Endodermal cell (in vitro differentiated cells): ENCODE measurements around the gene UGDH. TPM values are rescaled to one million over a fixed set of nuclear protein-coding genes. Genes with fewer than 3 reads are reported as not detected.

Source experiments
- DNase-seq: peaks from one replicate; pipeline ENCODE4 v3.0.0-alpha.2; 2017
- H3K27ac ChIP-seq: 2 replicates; pipeline ENCODE4 v1.5.1; 2013; ENCODE audit warnings: mild to moderate bottlenecking, low read depth, low read length, moderate library complexity
- H3K27me3 ChIP-seq: 2 replicates; pipeline ENCODE4 v1.6.1; 2013; ENCODE audit warnings: mild to moderate bottlenecking, low read length, moderate library complexity; ENCODE audit not compliant: insufficient read depth, control insufficient read depth, poor library complexity, severe bottlenecking
- H3K36me3 ChIP-seq: 2 replicates; pipeline ENCODE4 v1.7.0; 2013; ENCODE audit warnings: mild to moderate bottlenecking, low read length, moderate library complexity; ENCODE audit not compliant: control insufficient read depth, insufficient read depth
- H3K4me1 ChIP-seq: one replicate; pipeline ENCODE4 v1.7.0; 2013; ENCODE audit warnings: low read length; ENCODE audit not compliant: control insufficient read depth, insufficient read depth
- H3K4me3 ChIP-seq: 2 replicates; pipeline ENCODE4 v1.5.1; 2013; ENCODE audit warnings: mild to moderate bottlenecking, low read length, moderate library complexity
- H3K9ac ChIP-seq: 2 replicates; pipeline ENCODE4 v1.6.1; 2013; ENCODE audit warnings: mild to moderate bottlenecking, low read length, moderate library complexity; ENCODE audit not compliant: poor library complexity, severe bottlenecking; ENCODE audit errors: extremely low read depth
- H3K9me3 ChIP-seq: 2 replicates; pipeline ENCODE4 v1.6.1; 2013; ENCODE audit warnings: mild to moderate bottlenecking, low read length, moderate library complexity; ENCODE audit not compliant: control insufficient read depth
- H3K27ac Mint-ChIP-seq: 2 replicates; pipeline ENCODE4 v1.8.0; 2020; ENCODE audit warnings: mixed read lengths
- H3K27me3 Mint-ChIP-seq: 2 replicates; pipeline ENCODE4 v1.8.0; 2021; ENCODE audit warnings: mild to moderate bottlenecking, mixed read lengths; ENCODE audit not compliant: insufficient read depth
- H3K36me3 Mint-ChIP-seq: 2 replicates; pipeline ENCODE4 v1.8.0; 2020; ENCODE audit warnings: low read depth, mixed read lengths
- H3K4me1 Mint-ChIP-seq: 2 replicates; pipeline ENCODE4 v1.8.0; 2020; ENCODE audit warnings: mixed read lengths
- H3K4me3 Mint-ChIP-seq: 2 replicates; pipeline ENCODE4 v1.8.0; 2020; ENCODE audit warnings: mild to moderate bottlenecking, moderate library complexity, mixed read lengths
- H3K9me3 Mint-ChIP-seq: 2 replicates; pipeline ENCODE4 v1.8.0; 2020; ENCODE audit warnings: mild to moderate bottlenecking, mixed read lengths
- WGBS, 2 experiments: methylation state at CpG; one replicate each; pipeline versions ENCODE4 v1.1.5 to v1.1.7; 2013; ENCODE audit warnings: missing lambda C conversion rate in 2 of 2, mixed read lengths in 1 of 2; ENCODE audit not compliant: insufficient coverage in 1 of 2, insufficient read length in 1 of 2; 5-methylcytosine and 5-hydroxymethylcytosine counted together
- total RNA-seq, 2 donors: library from RNA; stranded (reverse); fragmentation: NEBNext Ultra II Directional in 1 of 2; extraction: Animal tissue kit (Norgen Biotek cat#: 25700) in 1 of 2; gene quantifications; 2 replicates in 1 of 2; 3 replicates in 1 of 2; pipeline ENCODE4 v1.2.1, GENCODE V29; 2021
- TF ChIP-seq, protein P1 (sequence below): fragments of 200-600 bp; sonication (generic); conservative IDR thresholded peaks from 2 replicates; pipeline ENCODE4 v1.5.0; 2021; ENCODE audit warnings: antibody characterized with exemption, mild to moderate bottlenecking

Gene UGDH
- total RNA-seq, 2 donors from 2014 or later = 137 to 141 TPM

DNA sequence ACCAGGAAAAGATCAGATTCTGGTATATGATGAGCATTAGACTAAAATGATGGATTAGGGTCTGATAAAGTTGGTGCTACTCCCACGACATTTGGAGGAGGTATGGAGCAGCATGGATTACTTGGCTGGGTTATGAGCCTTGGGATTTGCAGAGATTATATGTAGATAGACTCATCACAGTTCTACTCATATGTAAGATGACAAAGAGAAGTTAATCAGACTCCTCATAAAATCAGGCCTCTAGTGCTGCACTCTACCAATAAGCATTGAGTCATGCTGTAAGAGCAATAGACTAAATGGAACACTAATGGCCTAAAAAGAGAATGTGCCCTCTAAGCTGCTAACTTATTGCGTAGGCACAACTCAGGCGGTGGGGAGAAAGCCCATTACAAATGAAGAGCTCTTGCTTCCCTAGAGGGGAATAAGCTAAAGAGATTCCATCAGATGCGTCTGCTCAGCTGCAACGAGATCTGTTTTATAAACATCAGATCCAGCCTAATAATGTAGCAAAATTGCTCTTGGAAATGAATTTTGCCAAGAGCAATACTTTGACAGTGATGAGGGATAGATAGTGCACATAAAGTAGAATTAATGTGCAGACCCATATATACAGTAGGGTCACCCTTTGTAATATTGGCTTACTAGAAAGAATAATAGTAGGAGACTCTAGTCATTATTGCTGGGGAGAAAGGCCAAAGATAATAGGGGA is 50.9 kb downstream of the UGDH start:
- TF ChIP-seq, protein P1, sequence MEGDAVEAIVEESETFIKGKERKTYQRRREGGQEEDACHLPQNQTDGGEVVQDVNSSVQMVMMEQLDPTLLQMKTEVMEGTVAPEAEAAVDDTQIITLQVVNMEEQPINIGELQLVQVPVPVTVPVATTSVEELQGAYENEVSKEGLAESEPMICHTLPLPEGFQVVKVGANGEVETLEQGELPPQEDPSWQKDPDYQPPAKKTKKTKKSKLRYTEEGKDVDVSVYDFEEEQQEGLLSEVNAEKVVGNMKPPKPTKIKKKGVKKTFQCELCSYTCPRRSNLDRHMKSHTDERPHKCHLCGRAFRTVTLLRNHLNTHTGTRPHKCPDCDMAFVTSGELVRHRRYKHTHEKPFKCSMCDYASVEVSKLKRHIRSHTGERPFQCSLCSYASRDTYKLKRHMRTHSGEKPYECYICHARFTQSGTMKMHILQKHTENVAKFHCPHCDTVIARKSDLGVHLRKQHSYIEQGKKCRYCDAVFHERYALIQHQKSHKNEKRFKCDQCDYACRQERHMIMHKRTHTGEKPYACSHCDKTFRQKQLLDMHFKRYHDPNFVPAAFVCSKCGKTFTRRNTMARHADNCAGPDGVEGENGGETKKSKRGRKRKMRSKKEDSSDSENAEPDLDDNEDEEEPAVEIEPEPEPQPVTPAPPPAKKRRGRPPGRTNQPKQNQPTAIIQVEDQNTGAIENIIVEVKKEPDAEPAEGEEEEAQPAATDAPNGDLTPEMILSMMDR = no peak
- Histone ChIP-seq H3K4me1 (no peaks in the 10 kb centered on the region), H3K27ac (no peak overlapping the region), H3K9me3 (no peaks in the 10 kb centered on the region), H3K27me3 (no peaks in the 10 kb centered on the region), H3K9ac (no peak overlapping the region), H3K36me3 (peaks cover 23% of the 10 kb centered on the region), H3K4me3 (no peak overlapping the region)
- no peak overlapping the region for H3K27ac Mint-ChIP-seq
- no peaks in the 10 kb centered on the region for H3K4me1 Mint-ChIP-seq
- H3K9me3 Mint-ChIP-seq = no peaks in the 10 kb centered on the region
- 97 to 100% methylated on average over 4 to 5 of the region's 5 CpGs for WGBS, 2 experiments
- H3K36me3 Mint-ChIP-seq = peaks cover 18% of the 10 kb centered on the region
- no peak overlapping the region for H3K4me3 Mint-ChIP-seq
- H3K27me3 Mint-ChIP-seq = no peaks in the 10 kb centered on the region
- no peak for DNase-seq

DNA sequence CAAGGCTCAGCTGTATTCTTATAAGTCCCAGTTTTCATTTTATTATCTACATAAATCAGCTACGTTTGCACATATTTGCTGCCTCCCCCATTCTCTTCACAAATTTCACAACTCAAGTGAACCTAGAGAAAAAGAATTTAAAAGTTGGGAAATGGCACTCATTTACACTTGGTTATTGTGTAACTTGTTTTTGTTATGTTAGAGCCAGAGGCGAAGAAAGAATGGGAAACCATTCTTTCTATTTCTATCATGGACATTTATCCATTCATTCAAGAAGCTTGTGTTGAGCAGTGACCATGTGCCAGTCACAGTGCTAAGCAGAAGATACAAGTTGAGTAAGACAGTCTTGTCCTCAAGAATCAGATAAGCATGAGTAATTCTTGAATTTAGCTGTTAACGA is 54.8 kb downstream of the UGDH start:
- Histone ChIP-seq H3K4me1 (no peaks in the 10 kb centered on the region), H3K9me3 (no peaks in the 10 kb centered on the region), H3K27ac (no peak overlapping the region), H3K27me3 (no peaks in the 10 kb centered on the region), H3K36me3 (peaks cover 44% of the 10 kb centered on the region), H3K9ac (no peak overlapping the region), H3K4me3 (no peak overlapping the region)
- no peak overlapping the region for H3K4me3 Mint-ChIP-seq
- no peak for DNase-seq
- H3K27ac Mint-ChIP-seq = no peak overlapping the region
- H3K4me1 Mint-ChIP-seq = peaks cover 2% of the 10 kb centered on the region
- no peaks in the 10 kb centered on the region for H3K9me3 Mint-ChIP-seq
- no peaks in the 10 kb centered on the region for H3K27me3 Mint-ChIP-seq
- 100% methylated on average over 3 of the region's 3 CpGs; no CpG with 5 or more reads in 1 of the 2 experiments for WGBS, 2 experiments
- TF ChIP-seq, protein P1 = no peak
- H3K36me3 Mint-ChIP-seq = peaks cover 31% of the 10 kb centered on the region

DNA sequence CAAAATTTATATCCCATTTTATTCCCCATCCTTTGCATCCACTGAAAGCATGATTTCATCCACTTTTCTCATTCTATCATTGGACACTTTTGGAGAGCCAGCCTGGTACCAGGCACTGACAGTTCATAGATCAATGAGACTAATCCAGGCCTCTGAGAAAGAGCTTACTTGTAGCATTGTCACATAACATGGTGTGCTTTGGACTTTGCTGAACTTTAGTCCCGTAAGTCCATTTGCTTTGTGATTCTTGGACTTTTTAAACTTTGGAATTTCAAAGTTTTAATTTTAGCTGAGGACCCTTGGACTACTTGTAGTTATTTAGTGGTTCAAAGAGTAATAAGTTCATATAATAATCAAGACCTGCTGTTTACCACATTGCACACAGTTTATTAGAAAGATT is 56.8 kb downstream of the UGDH start:
- Histone ChIP-seq H3K4me3 (no peak overlapping the region), H3K9ac (no peak overlapping the region), H3K36me3 (peaks cover 47% of the 10 kb centered on the region), H3K27me3 (no peaks in the 10 kb centered on the region), H3K9me3 (no peaks in the 10 kb centered on the region), H3K4me1 (no peaks in the 10 kb centered on the region), H3K27ac (no peak overlapping the region)
- Mint-ChIP-seq H3K4me3 (no peak overlapping the region), H3K9me3 (no peaks in the 10 kb centered on the region), H3K27me3 (no peaks in the 10 kb centered on the region), H3K36me3 (peaks cover 26% of the 10 kb centered on the region), H3K27ac (no peak overlapping the region), H3K4me1 (peaks cover 2% of the 10 kb centered on the region)
- TF ChIP-seq, protein P1 = no peak
- 93 to 100% methylated on average over 1 of the region's 1 CpG for WGBS, 2 experiments
- DNase-seq = no peak
